Heart left ventricle (tissue), 16 donors: ENCODE measurements around the gene SP6. TPM values are rescaled to one million over a fixed set of nuclear protein-coding genes. Genes with fewer than 3 reads are reported as not detected.

Experiments
- ATAC-seq, 4 donors: fragments of 200-7000 bp; cut with Tn5 transposase; one replicate each; pipeline ENCODE4 v1.9.1; 2020 to 2022; ENCODE audit warnings: moderate library complexity in 4 of 4, mild to moderate bottlenecking in 3 of 4, moderate number of reproducible peaks in 1 of 4
- DNase-seq, 5 donors: peaks; one replicate each; pipeline ENCODE4 v3.0.0-alpha.2; 2020
- H3K27ac ChIP-seq, 12 donors: fragments of 200-600 bp; sonication (generic) in 4 of 12; one replicate each; pipeline versions ENCODE4 v1.5.0 to v1.8.0; 2016 to 2022; ENCODE audit warnings: mild to moderate bottlenecking in 2 of 12
- H3K27me3 ChIP-seq, 9 donors: fragments of 200-600 bp; sonication (generic) in 2 of 9; one replicate each; pipeline versions ENCODE4 v1.5.1 to v1.8.0; 2016 to 2022; ENCODE audit warnings: mild to moderate bottlenecking in 3 of 9
- H3K36me3 ChIP-seq, 9 donors: fragments of 200-600 bp; sonication (generic) in 2 of 9; one replicate each; pipeline versions ENCODE4 v1.5.0 to v1.8.0; 2018 to 2022; ENCODE audit warnings: mild to moderate bottlenecking in 2 of 9
- H3K4me1 ChIP-seq, 12 donors: fragments of 200-600 bp; sonication (generic) in 4 of 12; one replicate each; pipeline versions ENCODE4 v1.5.0 to v1.8.0; 2016 to 2022; ENCODE audit warnings: mild to moderate bottlenecking in 3 of 12
- H3K4me3 ChIP-seq, 12 donors: fragments of 200-600 bp; sonication (generic) in 4 of 12; one replicate each; pipeline versions ENCODE4 v1.5.0 to v1.8.0; 2017 to 2022; ENCODE audit warnings: mild to moderate bottlenecking in 9 of 12, moderate library complexity in 4 of 12
- H3K9me3 ChIP-seq, 12 donors: fragments of 200-600 bp; sonication (generic) in 4 of 12; one replicate each; pipeline versions ENCODE4 v1.5.0 to v1.8.0; 2016 to 2022; ENCODE audit warnings: mild to moderate bottlenecking in 1 of 12
- CTCF ChIP-seq, 12 donors: fragments of 200-600 bp; sonication (generic) in 4 of 12; IDR thresholded peaks; one replicate each; pipeline versions ENCODE4 v1.5.0 to v1.8.0; 2018 to 2022; ENCODE audit warnings: antibody characterized with exemption in 12 of 12, mild to moderate bottlenecking in 5 of 12
- POLR2A ChIP-seq, 2 donors: fragments of 450-650 bp; IDR thresholded peaks; one replicate each; pipeline ENCODE4 v1.6.1; 2017; ENCODE audit warnings: antibody characterized with exemption in 2 of 2, mild to moderate bottlenecking in 2 of 2, moderate library complexity in 2 of 2
- WGBS, 4 donors: extraction: QIAGEN DNeasy Blood & Tissue Kit in 2 of 4; methylation state at CpG; one replicate each; pipeline versions ENCODE4 v1.1.5 to v1.1.7; 2013 to 2018; 5-methylcytosine and 5-hydroxymethylcytosine counted together
- intact Hi-C, 10 donors: fragments of 100-400 bp; cut with DNase I; formaldehyde crosslinking; loops; one replicate each; pipeline versions ENCODE4 v1.11.1 to v1.14.2; 2022
- polyA plus RNA-seq, 2 donors: library from polyadenylated mRNA; stranded (reverse); fragments of 200-250 nt; gene quantifications; one replicate each; pipeline ENCODE4 v1.2.3, GENCODE V29; 2013
- total RNA-seq, 9 donors: library from RNA; depleted of rRNA in 2 of 9; stranded (reverse); fragments of >200 nt in 2 of 9; fragmentation: NEBNext Ultra II Directional in 3 of 9; extraction: Animal tissue kit (Norgen Biotek cat#: 25700) in 3 of 9; gene quantifications; one replicate each; pipeline versions ENCODE4 v1.1.0 to v1.2.4, GENCODE V29; 2016 to 2023
- donor health status: ischemic (EF 13 %, LVEDD 7.1; RV severe dilation, severe dysfunction).
- donor health status: healthy with polysubstance abuse.
- donor health status: DM: no; HTN: yes; CAD: no.
- donor health status: DM: no; HTN: no; CAD: no.
- donor health status: ischemic (EF 25% LVEDD 6.9; RV normal size, moderate dysfunction).
- donor health status: ischemic (EF 25% LVEDD 5.7; RV mildly dilated, moderate dysfunction).
- donor health status: healthy.
- donor health status: DM: yes; HTN: yes; CAD: no.
- donor health status: ischemic (EF 35%, LVEDD 5.7; RV mildly dilated, moderate dysfunction).
- donor health status: nonischemic (EF 11% LVEDD 7.7; RV severe dilation, severe dysfunction).
- donor health status: DM: yes; HTN: yes; CAD: no.
- donor health status: PGD.
- donor health status: ischemic (EF 29% LVEDD 5.4; RV normal size, mild dysfunction).
- donor health status: nonischemic (EF 23%, LVEDD 6.1; RV moderate dilation, normal function).

SP6 gene
- total and polyA plus RNA-seq, 11 donors, result 0.12 to 2.5 (median 0.32) TPM; not detected in 2

- no peak for TF ChIP-seq POLR2A (IDR thresholded peaks at IDR 0.05)
- TF ChIP-seq CTCF (IDR thresholded peaks at IDR 0.05), result no peak
- DNase-seq, result no peak
- H3K36me3 ChIP-seq, result peaks cover 0 to 9% (median 4%) of the 10 kb centered on the region in 9 donors
- H3K27ac ChIP-seq, result no peak overlapping the region
- no peak overlapping the region for H3K4me3 ChIP-seq
- peaks cover 14 to 49% (median 27%) of the 10 kb centered on the region in 9 donors for H3K27me3 ChIP-seq
- no peak for ATAC-seq
- no peaks in the 10 kb centered on the region for H3K9me3 ChIP-seq
- WGBS, 4 donors, result 27 to 40% (median 29%) methylated on average over 1 to 6 of the region's 6 CpGs
- intact Hi-C loops, result loop anchor here in 9 of 10 donors (2.0 to 10.0 kb wide), 11 partner anchors 47 to 179 kb away; partner anchors contain the start of genes CDK5RAP3 (in 6 of the 9) and PNPO (in 2 of the 9)
- peaks cover 4 to 32% (median 16%) of the 10 kb centered on the region in 12 donors for H3K4me1 ChIP-seq
Measured at GRCh38 chr17:47843391-47843730, 7.6 kb downstream of the SP6 start.

GRCh38 chr17:47841488-47842291, 9.3 kb downstream of the SP6 start:
- Histone ChIP-seq H3K4me3 (peak overlapping the region in 10 of 12 donors; percentile 61 to 96 (median 90)), H3K27me3 (peaks cover 3 to 32% (median 11%) of the 10 kb centered on the region in 9 donors), H3K9me3 (no peaks in the 10 kb centered on the region), H3K36me3 (peaks cover 0 to 25% (median 16%) of the 10 kb centered on the region in 9 donors), H3K27ac (peak overlapping the region in 9 of 12 donors; percentile 55 to 84 (median 75)), H3K4me1 (peaks cover 4 to 30% (median 19%) of the 10 kb centered on the region in 12 donors)
- ATAC-seq (no peak), DNase-seq (no peak)
- TF ChIP-seq POLR2A (IDR thresholded peaks at IDR 0.05) (no peak), CTCF (IDR thresholded peaks at IDR 0.05) (peak in 3 of 12 donors; percentile 3 to 41 (median 17))
- 63 to 68% (median 65%) methylated on average over 16 of the region's 16 CpGs for WGBS, 4 donors
- intact Hi-C loops, result loop anchor here (1.0 to 10.0 kb wide), 16 partner anchors 49 to 181 kb away; partner anchors contain the start of genes CDK5RAP3 (in 8 of the 10) and PNPO (in 2 of the 10)

- Histone ChIP-seq H3K9me3 (no peaks in the 10 kb centered on the region), H3K4me3 (peak within 1 kb of the TSS; percentile 57 to 96 (median 90)), H3K27me3 (peaks cover 0 to 24% (median 8%) of the 10 kb centered on the region in 9 donors), H3K27ac (peak within 1 kb of the TSS in 11 of 12 donors; percentile 55 to 84 (median 75)), H3K36me3 (peaks cover 0 to 32% (median 18%) of the 10 kb centered on the region in 9 donors), H3K4me1 (peaks cover 4 to 28% (median 19%) of the 10 kb centered on the region in 12 donors)
- intact Hi-C loops, result loop anchor here (1.0 to 10.0 kb wide), 16 partner anchors 49 to 181 kb away; partner anchors contain the start of genes CDK5RAP3 (in 7 of the 10) and PNPO (in 2 of the 10)
- WGBS, 4 donors, result 0 to 1% (median 0%) methylated on average over 38 to 55 of the region's 55 CpGs
- TF ChIP-seq CTCF (IDR thresholded peaks at IDR 0.05) (peak; percentile 93 to 99 (median 98)), POLR2A (IDR thresholded peaks at IDR 0.05) (no peak)
- peak; percentile 81 to 95 (median 92) for ATAC-seq
- peak; percentile 89 to 96 (median 91) for DNase-seq
Measured at GRCh38 chr17:47840742-47841487, 10.0 kb downstream of the SP6 start, which contains the start of gene SCRN2. TSS of gene SCRN2 (minus strand) at chr17:47841273. CDS start at chr17:47840843, 430 bp downstream.
